Iris pigment epithelial cell (primary cell): ENCODE data around the gene VMP1.

Experiments
- DNase-seq: peaks from one replicate; pipeline ENCODE4 v3.0.0-alpha.2; 2011; ENCODE audit warnings: low read depth

Gene VMP1

DNA sequence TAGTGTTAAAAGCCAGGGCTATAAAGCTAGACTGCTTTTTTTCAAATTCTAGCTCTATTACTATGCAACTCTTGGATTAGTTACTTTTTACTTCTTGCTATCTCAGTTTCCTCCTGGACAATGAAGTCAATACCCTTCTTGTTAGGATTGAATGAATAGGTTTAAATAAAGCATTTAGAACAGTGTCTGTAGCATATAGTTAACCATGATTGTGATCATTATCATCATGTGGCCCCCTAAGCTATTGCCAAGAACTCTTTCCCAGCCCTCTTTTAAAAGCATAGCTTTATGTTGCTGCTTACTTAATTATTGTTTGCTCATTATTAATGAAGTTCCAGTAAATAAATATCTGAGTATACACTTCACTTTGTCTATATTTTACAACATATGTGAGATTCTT is 4.5 kb downstream of the VMP1 start:
- no peak for DNase-seq

- no peak for DNase-seq
Measured at GRCh38 chr17:59712862-59713261, 5.4 kb downstream of the VMP1 start.

DNA sequence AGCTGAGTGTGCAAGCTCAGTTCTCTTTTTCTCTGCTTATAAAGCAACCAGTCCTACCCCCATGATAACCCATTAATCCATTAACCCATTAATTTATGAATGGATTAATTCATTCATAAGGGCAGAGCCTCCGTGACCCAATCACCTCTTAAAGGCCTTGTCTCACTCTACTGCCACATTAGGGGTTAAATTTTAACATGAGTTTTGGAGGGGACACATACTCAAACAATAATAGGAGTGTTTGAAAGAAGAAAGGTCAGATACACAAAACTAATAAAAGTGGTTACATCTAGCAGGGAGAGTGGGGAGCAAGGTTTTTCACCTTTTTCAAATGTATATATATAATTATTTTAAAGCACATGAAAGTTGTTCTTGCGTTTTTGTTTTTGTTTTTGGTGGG is 6.8 kb downstream of the VMP1 start:
- no peak for DNase-seq

DNA sequence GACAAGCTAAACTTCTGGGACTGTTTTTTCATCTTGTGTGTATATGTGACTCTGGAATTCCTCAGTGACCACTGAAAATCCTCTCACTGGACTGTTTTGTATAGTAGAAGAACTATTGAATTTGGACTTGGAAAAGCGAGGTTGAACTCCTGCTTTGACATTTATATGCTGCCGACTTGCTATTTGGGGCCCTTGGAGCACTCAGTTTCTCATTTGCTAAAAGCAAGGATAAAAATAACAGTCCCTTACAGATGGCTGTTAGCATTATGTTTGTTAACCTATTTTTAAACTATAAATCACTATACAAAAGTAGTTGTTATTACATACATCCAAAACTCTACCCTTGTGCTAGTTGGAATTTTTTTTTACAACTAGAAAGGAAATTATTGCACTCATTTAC is 9.0 kb downstream of the VMP1 start:
- no peak for DNase-seq

- DNase-seq, result no peak
Measured at GRCh38 chr17:59719526-59719925, 12.1 kb downstream of the VMP1 start.

DNA sequence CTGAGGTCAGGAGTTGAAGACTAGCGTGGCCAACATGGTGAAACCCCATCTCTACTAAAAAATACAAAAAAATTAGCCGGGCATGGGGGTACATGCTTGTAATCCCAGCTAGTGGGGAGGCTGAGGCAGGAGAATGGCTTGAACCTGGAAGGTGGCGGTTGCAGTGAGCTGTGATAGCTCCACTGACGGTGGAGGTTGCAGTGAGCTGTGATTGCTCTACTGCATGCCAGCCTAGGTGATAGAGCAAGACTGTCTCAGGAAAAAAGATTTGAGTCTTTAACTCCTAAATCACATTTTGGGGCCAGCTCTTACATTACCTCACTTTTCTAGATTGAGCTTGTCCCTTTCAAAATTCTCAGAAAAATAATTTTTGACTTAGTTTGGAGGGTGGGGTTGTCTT is 15.2 kb downstream of the VMP1 start:
- no peak for DNase-seq

GRCh38 chr17:59723041-59723440 is 15.6 kb downstream of the VMP1 start:
- no peak for DNase-seq

DNA sequence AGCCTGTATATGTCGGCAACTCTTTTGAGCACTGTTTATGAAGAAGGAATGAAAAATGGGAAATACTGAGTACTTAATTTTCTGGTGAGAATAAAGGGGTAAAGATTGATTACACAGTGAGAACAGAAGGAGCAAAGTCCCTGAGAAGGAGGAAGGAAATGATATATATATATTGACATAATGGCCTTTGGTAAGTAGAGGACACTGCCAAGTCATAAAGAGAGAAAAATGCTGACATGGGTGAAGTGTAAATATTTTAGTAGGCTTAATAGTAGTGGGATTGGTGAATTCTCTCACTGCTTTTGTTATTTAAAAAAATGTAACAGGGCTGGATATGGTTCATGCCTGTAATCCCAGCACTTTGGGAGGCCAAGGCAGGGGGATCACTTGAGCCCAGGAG is 16.2 kb downstream of the VMP1 start:
- no peak for DNase-seq

DNA sequence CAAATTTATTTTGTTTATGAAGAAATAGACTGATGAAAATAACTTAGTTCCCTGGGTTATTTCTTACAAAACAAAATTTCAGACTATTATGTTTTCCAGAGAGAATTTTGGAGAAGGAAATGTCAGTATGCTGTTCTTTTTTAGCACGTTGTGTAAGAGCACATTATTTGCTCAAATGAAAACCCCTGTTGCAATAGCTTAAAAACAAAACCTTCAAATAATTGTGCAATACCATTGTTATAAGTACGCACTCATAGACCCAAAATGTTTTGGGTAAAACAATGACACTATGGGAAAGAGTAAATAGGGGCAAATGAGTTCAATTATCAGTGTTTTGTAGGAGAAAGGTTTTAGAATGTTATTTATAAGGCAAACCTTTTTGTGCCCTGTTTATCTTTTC is 18.2 kb downstream of the VMP1 start:
- peak; percentile 45 for DNase-seq

GRCh38 chr17:59727817-59728533 is 20.5 kb downstream of the VMP1 start:
- no peak for DNase-seq

DNA sequence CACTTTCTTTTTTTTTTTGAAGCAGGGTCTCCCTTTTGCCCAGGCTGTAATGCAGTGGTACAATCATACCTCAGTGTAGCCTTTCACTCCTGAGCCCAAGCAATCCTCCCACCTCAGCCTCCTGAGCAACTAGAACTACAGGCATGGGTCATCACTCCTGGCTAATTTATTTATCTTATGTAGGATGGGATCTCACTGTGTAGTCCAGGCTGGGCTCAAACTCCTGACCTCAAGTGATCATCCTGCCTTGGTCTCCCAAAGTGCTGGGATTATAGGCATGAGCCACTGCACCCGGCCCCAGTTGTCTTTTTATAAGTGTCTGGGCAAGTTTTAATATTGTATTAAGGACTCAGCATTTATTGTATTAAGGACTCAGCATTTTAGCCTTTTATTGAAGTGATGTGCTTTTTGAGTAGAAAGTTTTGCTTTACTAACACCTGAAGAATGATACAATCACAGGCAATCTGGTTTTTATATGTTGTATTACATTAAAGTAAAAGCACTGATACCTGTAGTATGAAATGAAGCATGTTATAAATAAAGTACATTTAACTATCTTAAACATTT is 22.9 kb downstream of the VMP1 start:
- DNase-seq, result no peak

DNA sequence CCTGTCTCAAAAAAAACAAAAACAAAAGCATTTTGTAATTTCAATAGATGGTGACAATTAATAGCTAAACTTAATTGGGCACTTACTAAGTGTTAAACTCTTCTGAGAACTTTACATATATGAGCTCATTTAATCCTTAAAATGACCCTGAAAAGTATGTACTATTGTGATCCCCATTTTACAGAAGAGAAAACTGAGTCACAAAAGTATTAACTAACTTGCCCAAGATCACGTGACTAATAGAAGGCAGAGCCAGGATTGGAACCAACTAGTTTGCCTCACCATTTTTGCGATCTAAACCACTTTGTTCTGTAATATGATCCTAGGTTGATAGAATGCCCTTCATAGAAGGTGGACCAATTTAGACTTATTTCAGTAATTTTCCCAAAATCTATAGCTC is 26.2 kb downstream of the VMP1 start:
- DNase-seq, result no peak

DNA sequence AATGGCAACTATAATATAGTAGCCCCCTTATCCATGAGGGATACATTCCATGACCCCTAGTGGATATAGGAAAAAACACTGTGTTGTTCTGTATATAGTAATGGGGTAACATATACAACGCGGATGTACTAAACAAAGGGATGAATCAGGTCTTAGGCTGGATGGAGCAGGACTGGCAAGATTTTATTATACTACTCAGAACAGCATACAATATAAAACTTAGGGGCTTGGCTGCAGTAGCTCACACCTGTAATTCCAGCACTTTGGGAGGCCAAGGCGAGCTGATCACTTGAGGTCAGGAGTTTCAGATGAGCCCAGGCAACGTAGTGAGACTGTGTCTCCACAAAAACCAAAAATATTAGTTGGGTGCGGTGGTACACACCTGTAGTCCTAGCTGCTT is 26.8 kb downstream of the VMP1 start:
- DNase-seq, result no peak

DNA sequence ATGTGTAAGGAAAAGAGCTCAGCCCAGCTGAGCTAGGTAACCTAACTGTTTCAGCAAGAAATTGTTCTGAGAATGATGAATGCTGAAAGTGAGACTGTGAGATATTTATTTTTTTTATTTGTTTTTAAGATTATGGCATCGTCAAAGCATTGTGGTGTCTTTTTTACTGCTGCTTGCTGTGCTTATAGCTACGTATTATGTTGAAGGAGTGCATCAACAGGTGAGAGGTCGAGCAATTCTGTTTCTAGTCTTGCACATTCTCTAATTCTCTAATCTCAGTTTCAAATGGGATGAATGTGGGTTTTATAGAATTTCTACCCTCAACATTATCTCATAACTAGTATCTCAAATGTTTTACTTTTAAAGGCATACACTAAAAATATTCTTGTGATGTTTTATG is 29.9 kb downstream of the VMP1 start:
- no peak for DNase-seq

- DNase-seq, result no peak
Measured at GRCh38 chr17:59743842-59744241, 36.4 kb downstream of the VMP1 start.

GRCh38 chr17:59745040-59745439 is 37.6 kb downstream of the VMP1 start:
- no peak for DNase-seq

DNA sequence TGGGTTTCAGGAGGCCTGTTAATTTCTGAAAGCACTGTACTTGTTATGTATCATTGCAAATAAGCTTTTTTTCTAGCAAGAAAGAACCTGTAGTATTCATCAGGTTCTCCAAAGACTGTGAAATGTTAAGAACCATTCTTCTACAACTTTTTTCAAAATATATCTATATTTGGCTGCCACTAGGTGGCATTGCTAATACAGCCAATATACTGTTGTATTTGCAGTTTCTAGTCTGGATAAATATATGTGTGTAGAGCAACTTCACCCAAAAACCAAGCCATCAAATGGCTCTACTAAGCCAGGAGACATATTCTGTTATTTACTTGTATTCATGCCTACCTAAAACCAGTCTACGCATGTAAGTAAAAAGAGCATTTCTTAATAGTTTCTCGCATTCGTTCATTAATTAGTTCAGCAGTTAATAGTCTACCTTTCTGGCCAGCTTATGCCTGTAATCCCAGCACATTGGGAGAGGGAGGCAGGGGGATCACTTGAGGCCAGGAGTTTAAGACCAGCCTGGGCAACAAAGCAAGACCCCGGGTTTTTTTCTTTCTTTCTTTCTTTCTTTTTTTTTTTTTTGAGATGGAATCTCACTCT is 39.5 kb downstream of the VMP1 start:
- DNase-seq, result peak; percentile 72

- DNase-seq, result no peak
Measured at GRCh38 chr17:59748591-59748990, 41.1 kb downstream of the VMP1 start.

DNA sequence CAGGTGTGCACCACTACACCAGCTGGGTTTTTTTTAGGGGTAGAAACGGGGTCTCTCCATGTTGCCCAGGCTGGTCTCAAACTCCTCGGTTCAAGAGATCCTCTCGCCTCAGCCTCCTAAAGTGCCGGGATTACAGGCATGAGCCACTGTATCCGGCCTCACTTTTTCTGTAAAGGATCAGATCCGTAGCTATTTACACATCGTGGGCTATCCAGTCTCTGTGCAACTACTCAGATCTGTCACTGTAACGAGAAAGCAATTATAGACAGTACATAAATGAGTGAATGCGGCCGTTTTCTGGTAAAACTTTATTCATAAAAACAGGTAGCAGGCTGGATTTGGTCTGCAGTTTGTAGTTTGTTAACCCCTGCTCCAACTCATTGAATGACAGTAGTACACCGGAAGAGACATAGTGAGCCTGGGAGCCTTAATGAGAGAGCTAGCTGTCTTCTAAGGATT is 44.5 kb downstream of the VMP1 start:
- DNase-seq, result no peak

GRCh38 chr17:59752446-59752845 is 45.0 kb downstream of the VMP1 start:
- DNase-seq, result peak; percentile 57

DNA sequence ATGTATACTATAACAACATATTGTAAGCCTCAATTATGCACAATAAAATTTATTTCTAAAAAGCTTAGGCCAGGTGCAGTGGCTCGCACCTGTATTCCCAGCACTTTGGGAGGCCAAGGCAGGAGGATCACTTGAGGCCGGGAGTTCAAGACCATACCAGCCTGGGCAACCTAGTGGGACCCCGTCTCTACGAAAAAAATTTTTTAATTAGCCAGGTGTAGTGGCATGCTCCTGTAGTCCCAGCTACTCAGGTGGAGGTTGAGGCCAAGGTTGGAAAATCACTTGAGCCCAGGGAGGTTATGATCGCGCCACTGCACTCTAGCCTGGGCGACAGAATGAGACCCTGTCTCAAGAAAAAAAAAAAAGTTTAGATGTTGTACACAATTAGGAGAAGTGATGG is 45.5 kb downstream of the VMP1 start:
- DNase-seq, result no peak

DNA sequence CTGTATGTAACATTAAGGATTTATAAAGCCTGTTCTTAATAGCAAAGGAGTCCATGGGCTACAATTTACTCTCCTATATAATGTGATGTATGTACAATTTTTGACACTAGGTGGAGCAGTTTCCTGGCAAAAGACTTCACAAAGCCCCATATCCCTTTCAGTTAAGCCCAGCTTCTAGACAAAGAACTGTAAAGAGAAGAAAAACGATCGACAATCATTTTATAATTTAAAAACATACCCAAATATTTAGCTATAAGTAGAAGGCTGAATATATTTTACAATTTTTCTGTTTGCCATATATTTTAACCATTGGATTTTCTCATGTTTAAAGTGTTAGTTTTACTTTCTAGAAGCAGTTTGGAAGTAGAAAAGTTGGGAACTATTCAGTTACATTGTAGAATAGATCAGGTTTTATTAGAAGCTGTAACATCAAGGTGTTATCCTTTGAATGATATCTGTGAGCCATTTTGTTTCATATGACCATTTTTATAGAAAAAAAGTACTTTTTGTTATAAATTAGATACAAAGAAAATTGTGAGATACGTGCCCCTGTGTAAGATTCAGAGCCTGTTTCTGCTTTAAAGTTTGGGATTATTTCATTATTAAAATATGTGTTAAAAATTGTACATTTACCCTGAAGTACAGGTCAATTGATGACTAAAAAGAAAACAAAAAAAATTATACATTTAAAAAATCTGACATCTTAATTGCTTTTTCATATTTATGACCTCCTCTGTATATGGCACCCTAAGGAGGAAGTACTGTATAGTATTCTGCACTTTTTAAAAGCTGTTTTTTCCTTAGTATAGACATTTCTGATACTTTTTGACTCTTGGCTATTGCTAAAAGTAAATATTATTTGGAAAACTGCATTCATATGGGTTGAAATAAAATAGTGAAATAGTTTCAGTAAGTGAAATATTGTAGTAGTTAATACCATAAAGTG is 46.3 kb downstream of the VMP1 start:
- DNase-seq, result peak; percentile 91

- peak; percentile 97 for DNase-seq
Measured at GRCh38 chr17:59754552-59754951, 47.1 kb downstream of the VMP1 start.
